Smooth muscle cell (in vitro differentiated cells): Measurements from ENCODE around the gene PGA5. TPM values are rescaled to one million over a fixed set of nuclear protein-coding genes. Genes with fewer than 3 reads are reported as not detected.
A peak's percentile ranks its signal among the peaks of the same experiment; 100 is the strongest.

Experiments used
- DNase-seq: peaks from one replicate; lab custom pipeline; 2025; ENCODE audit not compliant: unreplicated experiment; lab: John Stamatoyannopoulos, UW
- H2AFZ ChIP-seq: fragments of 200-600 bp; sonication (generic); 2 replicates; pipeline ENCODE4 v1.6.0; 2016; ENCODE audit warnings: antibody characterized with exemption, low read depth, mild to moderate bottlenecking
- H3F3A ChIP-seq: fragments of 200-600 bp; sonication (generic); 2 replicates; pipeline ENCODE4 v1.6.0; 2017; ENCODE audit warnings: antibody characterized with exemption, low read depth
- H3K27ac ChIP-seq: fragments of 200-600 bp; sonication (generic); 2 replicates; pipeline ENCODE4 v1.5.1; 2016; ENCODE audit warnings: low read depth, mild to moderate bottlenecking
- H3K27me3 ChIP-seq: fragments of 200-600 bp; sonication (generic); 2 replicates; pipeline ENCODE4 v1.6.1; 2016; ENCODE audit warnings: low read depth, mild to moderate bottlenecking
- H3K36me3 ChIP-seq: fragments of 200-600 bp; sonication (generic); 2 replicates; pipeline ENCODE4 v1.5.1; 2016; ENCODE audit warnings: low read depth
- H3K4me1 ChIP-seq: fragments of 200-600 bp; sonication (generic); 2 replicates; pipeline ENCODE4 v1.5.1; 2016; ENCODE audit warnings: low read depth
- H3K4me2 ChIP-seq: fragments of 200-600 bp; sonication (generic); 2 replicates; pipeline ENCODE4 v1.6.0; 2016; ENCODE audit warnings: mild to moderate bottlenecking
- H3K4me3 ChIP-seq: fragments of 200-600 bp; sonication (generic); 2 replicates; pipeline ENCODE4 v1.5.1; 2016; ENCODE audit warnings: mild to moderate bottlenecking
- H3K79me2 ChIP-seq: fragments of 200-600 bp; sonication (generic); 2 replicates; pipeline ENCODE4 v1.6.0; 2016; ENCODE audit warnings: low read depth, mild to moderate bottlenecking
- H3K9ac ChIP-seq: fragments of 200-600 bp; sonication (generic); 2 replicates; pipeline ENCODE4 v1.6.0; 2016; ENCODE audit warnings: low read depth
- H3K9me3 ChIP-seq: fragments of 200-600 bp; sonication (generic); replicated peaks from 2 replicates; pipeline ENCODE4 v1.5.1; 2016; ENCODE audit warnings: low read depth
- H4K20me1 ChIP-seq: fragments of 200-600 bp; sonication (generic); 2 replicates; pipeline ENCODE4 v1.6.0; 2016; ENCODE audit warnings: low read depth
- CTCF ChIP-seq: fragments of 200-600 bp; sonication (generic); IDR thresholded peaks from 2 replicates; pipeline ENCODE4 v1.5.1; 2017; ENCODE audit warnings: borderline replicate concordance, mild to moderate bottlenecking, antibody characterized with exemption; ENCODE audit not compliant: insufficient read depth, poor library complexity, severe bottlenecking
- WGBS: methylation state at CpG from one replicate; pipeline ENCODE4 v1.1.7; 2016; ENCODE audit warnings: low lambda C conversion rate; 5-methylcytosine and 5-hydroxymethylcytosine counted together
- polyA plus RNA-seq: library from polyadenylated mRNA; unstranded; fragments of >200 nt; fragmentation: Nextera tagmentation; extraction: Ambion mirVana; gene quantifications from 2 replicates; pipeline ENCODE4 v1.2.1, GENCODE V29; 2016
- total RNA-seq: library from RNA; depleted of rRNA; stranded (reverse); fragments of >200 nt; gene quantifications from 2 replicates; pipeline ENCODE4 v1.2.3, GENCODE V29; 2014

The PGA5 gene
- total and polyA plus RNA-seq, 2 experiments from 2014 or later = 0.17 TPM; not detected in 1

- no peak overlapping the region for H3K4me2 ChIP-seq
- 72% methylated on average over 1 of the region's 1 CpG for WGBS
Observed at GRCh38 chr11:61297341-61297740, 56.4 kb downstream of the PGA5 start.

GRCh38 chr11:61297746-61298145 is 56.8 kb downstream of the PGA5 start:
- Histone ChIP-seq H3K4me2 (no peak overlapping the region), H3K79me2 (no peaks in the 10 kb centered on the region), H3K9ac (no peak overlapping the region), H4K20me1 (peaks cover 18% of the 10 kb centered on the region), H3K4me1 (peaks cover 9% of the 10 kb centered on the region), H2AFZ (no peak overlapping the region), H3K9me3 (no peaks in the 10 kb centered on the region), H3K27ac (peak overlapping the region; percentile 54), H3K27me3 (no peaks in the 10 kb centered on the region), H3F3A (peaks cover 21% of the 10 kb centered on the region), H3K36me3 (peaks cover 11% of the 10 kb centered on the region), H3K4me3 (no peak overlapping the region)
- 64% methylated on average over 5 of the region's 5 CpGs for WGBS
- no peak for TF ChIP-seq CTCF
- DNase-seq = no peak

More at GRCh38 chr11:61297341-61297740, 56.4 kb downstream of the PGA5 start:
- TF ChIP-seq CTCF = no peak
- H3F3A ChIP-seq = peaks cover 21% of the 10 kb centered on the region
- no peaks in the 10 kb centered on the region for H3K79me2 ChIP-seq
- H2AFZ ChIP-seq = no peak overlapping the region
- peaks cover 18% of the 10 kb centered on the region for H4K20me1 ChIP-seq
- H3K36me3 ChIP-seq = peaks cover 11% of the 10 kb centered on the region
- H3K9me3 ChIP-seq = no peaks in the 10 kb centered on the region
- no peaks in the 10 kb centered on the region for H3K27me3 ChIP-seq
- DNase-seq = no peak
- H3K4me3 ChIP-seq = no peak overlapping the region
- peaks cover 9% of the 10 kb centered on the region for H3K4me1 ChIP-seq
- peak overlapping the region; percentile 49 for H3K27ac ChIP-seq
- H3K9ac ChIP-seq = no peak overlapping the region

GRCh38 chr11:61298663-61299244 is 57.8 kb downstream of the PGA5 start:
- H3K4me3 ChIP-seq = no peak overlapping the region
- no peak for DNase-seq
- no peaks in the 10 kb centered on the region for H3K9me3 ChIP-seq
- H4K20me1 ChIP-seq = peaks cover 20% of the 10 kb centered on the region
- TF ChIP-seq CTCF = no peak
- H3K4me2 ChIP-seq = no peak overlapping the region
- peaks cover 17% of the 10 kb centered on the region for H3K36me3 ChIP-seq
- H3K27me3 ChIP-seq = no peaks in the 10 kb centered on the region
- no peak overlapping the region for H2AFZ ChIP-seq
- H3K79me2 ChIP-seq = no peaks in the 10 kb centered on the region
- 89% methylated on average over 4 of the region's 4 CpGs for WGBS
- peak overlapping the region; percentile 54 for H3K27ac ChIP-seq
- H3K4me1 ChIP-seq = peaks cover 4% of the 10 kb centered on the region
- H3K9ac ChIP-seq = no peak overlapping the region
- peaks cover 21% of the 10 kb centered on the region for H3F3A ChIP-seq

Other genes starting within 250 kb of the PGA5 start
- gene CD5, start 138.7 kb upstream of the PGA5 start, total RNA-seq = not detected in 2 replicates
- gene CD5, start 138.7 kb upstream of the PGA5 start, polyA plus RNA-seq = 0.10 and 0.72 TPM in 2 replicates
- gene VPS37C, start 79.7 kb upstream of the PGA5 start, total RNA-seq = 8.8 and 13.6 TPM in 2 replicates
- gene VPS37C, start 79.7 kb upstream of the PGA5 start, polyA plus RNA-seq = 15.4 and 22.4 TPM in 2 replicates
- gene PGA3, start 37.7 kb upstream of the PGA5 start, total RNA-seq = not detected in 2 replicates
- not detected in 2 replicates for gene PGA3, start 37.7 kb upstream of the PGA5 start, polyA plus RNA-seq
- gene PGA4, start 18.8 kb upstream of the PGA5 start, total RNA-seq = not detected in 2 replicates
- not detected in 2 replicates for gene PGA4, start 18.8 kb upstream of the PGA5 start, polyA plus RNA-seq
- gene VWCE, start 54.1 kb downstream of the PGA5 start, total RNA-seq = 0.49 and 1.5 TPM in 2 replicates
- gene VWCE, start 54.1 kb downstream of the PGA5 start, polyA plus RNA-seq = 2.4 and 4.1 TPM in 2 replicates
- 143 and 164 TPM in 2 replicates for gene DDB1, start 91.9 kb downstream of the PGA5 start, total RNA-seq
- gene DDB1, start 91.9 kb downstream of the PGA5 start, polyA plus RNA-seq = 140 and 150 TPM in 2 replicates
- gene TKFC, start 92.1 kb downstream of the PGA5 start, total RNA-seq = 18.1 and 24.3 TPM in 2 replicates
- gene TKFC, start 92.1 kb downstream of the PGA5 start, polyA plus RNA-seq = 47.0 and 49.8 TPM in 2 replicates
- 19.1 and 23.9 TPM in 2 replicates for gene CYB561A3, start 120.7 kb downstream of the PGA5 start, total RNA-seq
- 23.7 and 25.1 TPM in 2 replicates for gene CYB561A3, start 120.7 kb downstream of the PGA5 start, polyA plus RNA-seq
- 34.6 and 44.2 TPM in 2 replicates for gene TMEM138, start 121.2 kb downstream of the PGA5 start, total RNA-seq
- gene TMEM138, start 121.2 kb downstream of the PGA5 start, polyA plus RNA-seq = 51.4 and 54.6 TPM in 2 replicates
- 31.5 and 39.5 TPM in 2 replicates for gene TMEM216, start 151.4 kb downstream of the PGA5 start, total RNA-seq
- gene TMEM216, start 151.4 kb downstream of the PGA5 start, polyA plus RNA-seq = 27.2 and 27.5 TPM in 2 replicates
- gene CPSF7, start 188.8 kb downstream of the PGA5 start, total RNA-seq = 29.5 and 35.1 TPM in 2 replicates
- gene CPSF7, start 188.8 kb downstream of the PGA5 start, polyA plus RNA-seq = 26.2 and 26.6 TPM in 2 replicates
- gene SDHAF2, start 188.9 kb downstream of the PGA5 start, total RNA-seq = 23.2 and 25.0 TPM in 2 replicates
- gene SDHAF2, start 188.9 kb downstream of the PGA5 start, polyA plus RNA-seq = 47.1 and 56.3 TPM in 2 replicates